C1 segment of cervical spinal cord (tissue), 14 donors: ENCODE data around the gene CD302.
"Not testable (repeated sequence)": the region's sequence is repeated elsewhere in the genome, so short reads cannot be mapped to it uniquely, and the experiment has no call there.

Experiments used
- DNase-seq, 14 donors: peaks; one replicate each; lab custom pipeline; 2025; lab: John Stamatoyannopoulos, UW

Gene CD302

GRCh38 chr2:159793326-159793725, 4.7 kb downstream of the CD302 start:
- no peak for DNase-seq

GRCh38 chr2:159792599-159792998, 5.4 kb downstream of the CD302 start:
- DNase-seq: no peak

- no peak for DNase-seq
Observed at GRCh38 chr2:159792036-159792435, 6.0 kb downstream of the CD302 start.

- no peak for DNase-seq
Observed at GRCh38 chr2:159790323-159790722, 7.7 kb downstream of the CD302 start.

- DNase-seq: no peak
Observed at GRCh38 chr2:159788253-159788652, 9.8 kb downstream of the CD302 start.

GRCh38 chr2:159787647-159788046, 10.4 kb downstream of the CD302 start:
- not testable (repeated sequence) for DNase-seq

- DNase-seq: no peak
Observed at GRCh38 chr2:159786938-159787337, 11.1 kb downstream of the CD302 start.

- DNase-seq: no peak
Observed at GRCh38 chr2:159785195-159785594, 12.8 kb downstream of the CD302 start.

GRCh38 chr2:159784744-159785143, 13.3 kb downstream of the CD302 start:
- not testable (repeated sequence) for DNase-seq

- no peak for DNase-seq
Observed at GRCh38 chr2:159783556-159783955, 14.5 kb downstream of the CD302 start.

- no peak for DNase-seq
Observed at GRCh38 chr2:159776321-159776720, 21.7 kb downstream of the CD302 start.

- DNase-seq: no peak
Observed at GRCh38 chr2:159775021-159775420, 23.0 kb downstream of the CD302 start.

- DNase-seq: no peak
Observed at GRCh38 chr2:159774370-159774990, 23.5 kb downstream of the CD302 start.

GRCh38 chr2:159773886-159774285, 24.1 kb downstream of the CD302 start:
- no peak for DNase-seq

GRCh38 chr2:159773426-159773825, 24.6 kb downstream of the CD302 start:
- no peak for DNase-seq

- DNase-seq: no peak
Observed at GRCh38 chr2:159769147-159769546, 28.9 kb downstream of the CD302 start.

- no peak for DNase-seq
Observed at GRCh38 chr2:159762075-159762474, 35.9 kb downstream of the CD302 start.

- DNase-seq: no peak
Observed at GRCh38 chr2:159760326-159760725, 37.7 kb downstream of the CD302 start.

GRCh38 chr2:159759577-159759976, 38.4 kb downstream of the CD302 start:
- DNase-seq: no peak

GRCh38 chr2:159758686-159759085, 39.3 kb downstream of the CD302 start:
- no peak for DNase-seq

GRCh38 chr2:159758239-159758638, 39.8 kb downstream of the CD302 start:
- no peak for DNase-seq

GRCh38 chr2:159755788-159756187, 42.2 kb downstream of the CD302 start:
- no peak for DNase-seq

GRCh38 chr2:159755014-159755413, 43.0 kb downstream of the CD302 start:
- DNase-seq: no peak

GRCh38 chr2:159753797-159754196, 44.2 kb downstream of the CD302 start:
- DNase-seq: no peak
